Activated CD4-positive, alpha-beta T cell treated with anti-CD3 and anti-CD28 coated beads, Interleukin-2, amount 10 ng/mL, durations not matched to agents 24 days and 14 days (primary cell): ENCODE data around the gene HJV. TPM values are rescaled to one million over a fixed set of nuclear protein-coding genes. Genes with fewer than 3 reads are reported as not detected.
"Not testable (repeated sequence)": the region's sequence is repeated elsewhere in the genome, so short reads cannot be mapped to it uniquely, and the experiment has no call there.

Experiments
- DNase-seq: peaks from one replicate; pipeline ENCODE4 v3.0.0; 2022
- H3K27ac Mint-ChIP-seq: one replicate; pipeline ENCODE4 v1.8.0; 2022; ENCODE audit warnings: mild to moderate bottlenecking, mixed read lengths
- H3K27me3 Mint-ChIP-seq: one replicate; pipeline ENCODE4 v1.8.0; 2022; ENCODE audit warnings: mixed read lengths
- H3K36me3 Mint-ChIP-seq: one replicate; pipeline ENCODE4 v1.8.0; 2022; ENCODE audit warnings: low read depth, mild to moderate bottlenecking, mixed read lengths
- H3K4me1 Mint-ChIP-seq: one replicate; pipeline ENCODE4 v1.8.0; 2021; ENCODE audit warnings: mixed read lengths
- H3K4me3 Mint-ChIP-seq: one replicate; pipeline ENCODE4 v1.8.0; 2022; ENCODE audit warnings: mild to moderate bottlenecking, moderate library complexity, mixed read lengths
- H3K9me3 Mint-ChIP-seq: one replicate; pipeline ENCODE4 v1.8.0; 2021; ENCODE audit warnings: mixed read lengths
- intact Hi-C: fragments of 100-400 bp; cut with micrococcal nuclease; formaldehyde crosslinking; loops from one replicate; pipeline ENCODE4 v1.15.1; 2023
- total RNA-seq: library from RNA; stranded (reverse); gene quantifications from 2 replicates; pipeline ENCODE4 v1.2.3, GENCODE V29; 2022

HJV gene, protein sequence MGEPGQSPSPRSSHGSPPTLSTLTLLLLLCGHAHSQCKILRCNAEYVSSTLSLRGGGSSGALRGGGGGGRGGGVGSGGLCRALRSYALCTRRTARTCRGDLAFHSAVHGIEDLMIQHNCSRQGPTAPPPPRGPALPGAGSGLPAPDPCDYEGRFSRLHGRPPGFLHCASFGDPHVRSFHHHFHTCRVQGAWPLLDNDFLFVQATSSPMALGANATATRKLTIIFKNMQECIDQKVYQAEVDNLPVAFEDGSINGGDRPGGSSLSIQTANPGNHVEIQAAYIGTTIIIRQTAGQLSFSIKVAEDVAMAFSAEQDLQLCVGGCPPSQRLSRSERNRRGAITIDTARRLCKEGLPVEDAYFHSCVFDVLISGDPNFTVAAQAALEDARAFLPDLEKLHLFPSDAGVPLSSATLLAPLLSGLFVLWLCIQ
- not detected in 2 replicates for total RNA-seq

DNA sequence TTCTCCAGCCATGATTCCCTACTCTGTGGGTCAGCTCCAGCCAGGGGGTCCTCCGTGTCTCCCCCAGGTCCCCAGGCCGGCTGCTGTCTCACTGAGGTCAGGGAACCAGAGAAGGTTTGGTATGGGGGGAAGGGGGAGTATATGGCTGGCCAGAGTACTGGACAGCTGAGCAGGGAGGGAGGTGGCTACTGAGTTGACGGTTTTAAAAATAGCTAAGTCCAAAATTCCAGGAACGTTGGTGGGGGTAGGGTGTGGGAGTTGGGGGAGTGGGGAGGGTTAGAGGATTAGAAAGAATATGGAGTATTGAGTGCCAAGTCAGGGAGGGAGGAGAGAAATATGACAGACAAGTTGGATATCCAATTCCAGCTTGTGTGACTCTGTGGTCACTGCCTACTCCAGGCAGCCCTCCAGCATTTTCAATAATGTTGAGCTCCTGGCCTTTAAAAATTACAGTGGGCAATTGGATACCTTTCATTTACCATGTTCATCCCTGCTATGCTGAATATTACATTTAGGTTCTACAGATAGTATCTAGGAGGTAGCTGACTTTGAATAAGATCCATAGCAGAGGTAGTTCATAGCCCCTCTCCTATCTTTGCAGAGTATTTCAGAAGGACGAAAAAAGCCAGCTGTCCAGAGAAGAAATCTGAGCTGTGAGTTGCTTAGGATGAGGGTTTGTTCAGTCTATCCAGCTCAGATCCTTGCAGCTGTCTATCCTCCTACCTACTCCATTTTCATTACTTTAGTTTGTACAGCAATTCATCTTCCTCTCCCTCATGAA lies at the start of gene HJV:
Gene HJV (minus strand): TSS at position 114 of the 781 bp plus-strand sequence. CDS start 1,504 bp downstream, outside the sequence.
- intact Hi-C loops, result no loop called here
- H3K27ac Mint-ChIP-seq, result no peak within 1 kb of the TSS
- H3K4me3 Mint-ChIP-seq, result no peak within 1 kb of the TSS
- no peak for DNase-seq
- peaks cover 10% of the 10 kb centered on the region for H3K4me1 Mint-ChIP-seq
- H3K27me3 Mint-ChIP-seq, result peaks cover 76% of the 10 kb centered on the region
- H3K36me3 Mint-ChIP-seq, result no peaks in the 10 kb centered on the region
- no peaks in the 10 kb centered on the region for H3K9me3 Mint-ChIP-seq

- H3K4me1 Mint-ChIP-seq, DNase-seq, H3K9me3 Mint-ChIP-seq, intact Hi-C loops, H3K27ac Mint-ChIP-seq, H3K4me3 Mint-ChIP-seq, H3K27me3 Mint-ChIP-seq, H3K36me3 Mint-ChIP-seq: not testable (repeated sequence)
Observed at GRCh38 chr1:146059148-146059547, 37.6 kb upstream of the HJV start.

DNA sequence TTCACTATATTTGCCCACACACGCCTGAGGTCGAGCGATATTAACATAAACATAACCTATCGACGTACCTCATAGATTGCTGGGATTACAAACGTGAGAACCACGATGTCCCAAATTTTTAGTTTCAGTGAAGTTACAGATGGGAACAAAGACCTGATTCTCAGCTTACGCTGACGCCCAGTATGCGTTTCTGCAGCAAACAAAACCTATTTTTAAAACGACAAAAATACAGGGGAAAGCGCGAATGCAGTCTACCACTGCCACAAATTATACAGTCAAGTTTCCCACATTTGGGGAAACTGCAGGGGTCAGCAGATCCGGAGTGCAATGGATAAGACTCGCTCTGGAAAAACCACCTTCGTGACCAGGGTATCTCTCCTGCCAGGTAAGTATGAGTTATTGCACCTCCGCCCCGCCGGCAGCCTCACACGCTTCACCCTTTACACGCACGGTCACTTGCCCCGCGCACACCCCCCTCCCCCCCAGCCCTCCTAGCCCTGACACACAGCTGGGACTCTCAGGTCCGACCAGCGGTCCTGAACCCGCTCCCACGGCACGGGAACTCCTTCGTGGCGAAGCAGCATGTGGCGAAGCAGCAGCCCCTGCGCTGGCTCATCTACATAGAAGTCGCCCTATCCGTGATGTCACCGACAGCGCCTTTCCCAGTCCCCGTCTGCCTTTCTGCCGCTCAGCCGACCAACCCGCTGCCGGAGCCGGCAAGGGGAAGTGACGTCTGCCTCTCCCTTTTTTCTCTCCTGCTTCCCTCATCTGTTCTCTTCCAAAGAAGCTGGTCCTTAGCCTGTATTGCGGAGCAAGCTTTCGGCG lies 30.5 kb upstream of the HJV start:
- H3K27ac Mint-ChIP-seq, result peak overlapping the region; percentile 99
- not testable (repeated sequence) for H3K9me3 Mint-ChIP-seq, H3K36me3 Mint-ChIP-seq, H3K27me3 Mint-ChIP-seq
- peak overlapping the region; percentile 96 for H3K4me3 Mint-ChIP-seq
- intact Hi-C loops, result loop anchor here (1.0 to 5.0 kb wide), 3 partner anchors 13 to 90 kb away; partner anchors contain the start of genes ANKRD34A, POLR3GL and TXNIP
- DNase-seq, result peak; percentile 92
- peaks cover 21% of the 10 kb centered on the region for H3K4me1 Mint-ChIP-seq

DNA sequence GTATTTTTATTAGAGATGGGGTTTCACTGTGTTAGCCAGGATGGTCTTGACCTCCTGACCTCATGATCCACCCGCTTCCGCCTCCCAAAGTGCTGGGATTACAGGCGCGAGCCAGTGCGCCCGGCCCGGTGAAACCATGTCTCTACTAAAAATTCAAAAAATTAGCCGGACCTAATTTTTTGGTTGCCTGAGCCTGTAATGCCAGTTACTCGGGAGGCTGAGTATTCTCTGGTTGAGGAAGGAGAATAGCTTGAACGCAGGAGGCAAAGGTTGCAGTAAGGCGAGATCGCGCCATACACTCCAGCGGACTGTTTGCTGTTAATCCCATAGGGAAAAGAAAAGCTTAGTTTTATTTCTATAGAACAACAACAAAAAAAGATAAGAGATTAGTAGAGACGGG lies 29.9 kb upstream of the HJV start:
- no peak for DNase-seq
- intact Hi-C loops, result loop anchor here (5.0 kb wide), 1 partner anchor 89 kb away; the partner anchor contains the start of genes ANKRD34A and POLR3GL
- no peaks in the 10 kb centered on the region for H3K9me3 Mint-ChIP-seq
- H3K27ac Mint-ChIP-seq, result peak overlapping the region; percentile 99
- H3K4me3 Mint-ChIP-seq, result peak overlapping the region; percentile 96
- no peaks in the 10 kb centered on the region for H3K27me3 Mint-ChIP-seq
- H3K36me3 Mint-ChIP-seq, result no peaks in the 10 kb centered on the region
- peaks cover 21% of the 10 kb centered on the region for H3K4me1 Mint-ChIP-seq

GRCh38 chr1:146050652-146050963 lies 29.1 kb upstream of the HJV start:
- not testable (repeated sequence) for H3K27ac Mint-ChIP-seq, H3K9me3 Mint-ChIP-seq, H3K27me3 Mint-ChIP-seq, H3K36me3 Mint-ChIP-seq
- Mint-ChIP-seq H3K4me3 (peak overlapping the region; percentile 47), H3K4me1 (peaks cover 21% of the 10 kb centered on the region)
- peak; percentile 52 for DNase-seq
- intact Hi-C loops, result loop anchor here (5.0 kb wide), 1 partner anchor 88 kb away; the partner anchor contains the start of genes ANKRD34A and POLR3GL

DNA sequence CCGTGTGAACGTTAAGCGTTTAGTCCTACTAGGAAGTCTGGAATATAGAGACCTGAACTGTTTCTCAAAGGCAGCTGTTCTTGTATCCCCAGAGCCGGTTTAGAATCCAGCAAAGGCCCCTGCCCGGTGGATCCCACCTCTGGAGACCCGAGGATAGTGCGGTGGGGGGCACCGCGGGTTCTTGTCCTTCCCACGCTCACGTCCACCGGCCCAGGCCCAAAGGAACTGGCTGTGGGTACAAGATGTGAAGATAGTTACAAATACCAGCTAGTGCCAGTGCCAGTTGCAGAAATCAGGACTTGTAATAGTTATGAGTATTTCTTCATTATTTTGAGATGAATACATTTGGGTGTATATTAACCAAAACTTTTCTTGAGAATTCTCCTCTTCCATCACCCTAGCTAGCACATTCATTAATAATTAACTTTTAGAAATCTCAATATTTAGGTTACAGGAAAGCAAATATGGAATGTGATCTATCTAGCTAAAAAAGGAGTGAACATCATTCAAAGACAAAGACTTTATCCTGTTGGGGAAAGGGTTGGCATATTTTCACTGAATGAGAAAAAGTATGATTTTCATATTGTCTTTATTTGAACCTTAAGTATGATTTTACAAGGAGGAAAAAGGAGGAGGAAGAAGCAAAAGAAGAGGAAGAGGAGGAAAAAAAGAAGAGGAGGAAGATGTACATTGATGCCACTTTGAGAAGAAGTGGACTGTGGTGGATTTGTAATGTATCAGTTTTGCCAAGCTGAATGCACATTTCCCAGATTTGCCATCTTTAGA lies 28.5 kb upstream of the HJV start:
- intact Hi-C loops, result loop anchor here (5.0 kb wide), 1 partner anchor 88 kb away; the partner anchor contains the start of genes ANKRD34A and POLR3GL
- H3K27ac Mint-ChIP-seq, H3K9me3 Mint-ChIP-seq: not testable (repeated sequence)

GRCh38 chr1:146049436-146049835 lies 27.9 kb upstream of the HJV start:
- Mint-ChIP-seq H3K27me3 (peaks cover 2% of the 10 kb centered on the region), H3K36me3 (no peaks in the 10 kb centered on the region), H3K9me3 (no peaks in the 10 kb centered on the region), H3K4me1 (peaks cover 21% of the 10 kb centered on the region), H3K4me3 (no peak overlapping the region), H3K27ac (no peak overlapping the region)
- intact Hi-C loops, result no loop called here
- DNase-seq, result peak; percentile 57

More for the DNA sequence above, 28.5 kb upstream of the HJV start:
- H3K36me3 Mint-ChIP-seq, H3K27me3 Mint-ChIP-seq: not testable (repeated sequence)
- peak; percentile 56 for DNase-seq
- peak overlapping the region; percentile 4 for H3K4me3 Mint-ChIP-seq
- H3K4me1 Mint-ChIP-seq, result peaks cover 21% of the 10 kb centered on the region

- H3K36me3 Mint-ChIP-seq, H3K27ac Mint-ChIP-seq, H3K4me3 Mint-ChIP-seq, H3K27me3 Mint-ChIP-seq, intact Hi-C loops, H3K9me3 Mint-ChIP-seq: not testable (repeated sequence)
- peaks cover 21% of the 10 kb centered on the region for H3K4me1 Mint-ChIP-seq
- peak; percentile 55 for DNase-seq
Observed at GRCh38 chr1:146048514-146049115, 27.1 kb upstream of the HJV start.

GRCh38 chr1:146046664-146047063 lies 25.1 kb upstream of the HJV start:
- Mint-ChIP-seq H3K27ac (no peak overlapping the region), H3K9me3 (no peaks in the 10 kb centered on the region), H3K4me3 (no peak overlapping the region), H3K4me1 (peaks cover 17% of the 10 kb centered on the region), H3K27me3 (peaks cover 2% of the 10 kb centered on the region), H3K36me3 (no peaks in the 10 kb centered on the region)
- intact Hi-C loops, result no loop called here
- DNase-seq, result peak; percentile 45

DNA sequence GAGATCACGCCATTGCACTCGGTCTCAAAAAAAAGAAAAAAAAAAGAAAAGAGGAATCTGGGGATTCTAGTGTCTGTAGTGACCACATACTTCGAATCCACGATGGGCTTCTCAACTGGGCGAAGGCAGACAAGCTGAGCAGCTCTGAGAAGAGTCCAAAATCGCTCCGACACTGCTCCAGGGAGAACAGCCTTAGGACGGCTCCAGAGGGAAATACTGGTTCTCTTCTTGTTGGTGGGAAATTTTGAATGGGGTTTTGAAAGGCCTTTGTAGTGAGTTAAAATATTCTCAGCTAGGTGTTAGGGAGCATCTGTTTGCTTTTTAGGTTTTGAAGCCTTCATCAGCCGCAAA lies 18.3 kb upstream of the HJV start:
- H3K27ac Mint-ChIP-seq, result no peak overlapping the region
- intact Hi-C loops, result loop anchor here (1.0 to 2.0 kb wide), 2 partner anchors 12 to 75 kb away; partner anchors contain the start of genes ANKRD34A and POLR3GL
- no peak overlapping the region for H3K4me3 Mint-ChIP-seq

DNA sequence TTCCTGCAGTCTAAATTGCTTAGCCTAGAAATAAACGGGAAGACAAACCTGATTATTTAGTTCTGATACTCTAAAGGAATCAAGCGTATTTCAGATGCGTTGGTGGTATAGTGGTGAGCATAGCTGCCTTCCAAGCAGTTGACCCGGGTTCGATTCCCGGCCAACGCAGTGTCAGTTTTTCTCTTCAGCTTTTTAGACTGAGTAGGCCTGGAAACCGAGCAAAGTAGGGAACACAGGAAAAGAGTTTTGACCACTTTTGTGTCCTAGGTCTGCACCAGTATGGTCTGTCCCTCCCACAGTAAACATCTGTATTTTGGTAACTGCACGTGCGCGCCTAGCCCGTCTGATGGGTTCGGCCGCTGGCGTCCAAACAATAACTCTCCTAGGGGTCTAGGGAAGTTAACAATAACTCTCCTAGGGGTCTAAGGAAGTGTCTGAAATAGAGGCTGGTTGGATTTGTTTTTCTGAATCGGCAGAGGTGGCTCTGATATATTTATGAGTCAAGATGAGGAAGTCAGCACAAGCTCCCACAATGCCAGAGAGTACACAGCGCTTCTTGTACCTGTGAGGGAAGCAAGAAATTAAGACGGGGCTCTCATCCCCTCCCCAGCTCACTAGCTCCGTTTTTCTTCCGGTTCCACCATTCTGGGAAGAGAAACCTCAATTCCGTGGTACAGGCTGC lies 15.6 kb upstream of the HJV start:
- H3K4me1 Mint-ChIP-seq, result peaks cover 46% of the 10 kb centered on the region

More for the DNA sequence above, 18.3 kb upstream of the HJV start:
- peaks cover 6% of the 10 kb centered on the region for H3K36me3 Mint-ChIP-seq
- DNase-seq, result no peak
- H3K9me3 Mint-ChIP-seq, result no peaks in the 10 kb centered on the region
- H3K4me1 Mint-ChIP-seq, result peaks cover 40% of the 10 kb centered on the region
- H3K27me3 Mint-ChIP-seq, result peaks cover 16% of the 10 kb centered on the region

GRCh38 chr1:146036241-146036964 lies 14.9 kb upstream of the HJV start:
- Mint-ChIP-seq H3K4me1 (peaks cover 46% of the 10 kb centered on the region), H3K9me3 (no peaks in the 10 kb centered on the region), H3K27me3 (peaks cover 20% of the 10 kb centered on the region)

More for the DNA sequence above, 15.6 kb upstream of the HJV start:
- Mint-ChIP-seq H3K27me3 (peaks cover 16% of the 10 kb centered on the region), H3K27ac (peak overlapping the region; percentile 97), H3K4me3 (peak overlapping the region; percentile 96), H3K36me3 (peaks cover 6% of the 10 kb centered on the region), H3K9me3 (no peaks in the 10 kb centered on the region)
- DNase-seq, result peak; percentile 93
- intact Hi-C loops, result no loop called here

More at GRCh38 chr1:146036241-146036964, 14.9 kb upstream of the HJV start:
- Mint-ChIP-seq H3K27ac (peak overlapping the region; percentile 97), H3K36me3 (peaks cover 6% of the 10 kb centered on the region), H3K4me3 (peak overlapping the region; percentile 96)
- intact Hi-C loops, result no loop called here
- no peak for DNase-seq
